Measurements from ENCODE around the gene C2CD4C.
"Not testable (repeated sequence)": the region's sequence is repeated elsewhere in the genome, so short reads cannot be mapped to it uniquely, and the experiment has no call there.

C2CD4C gene

DNA sequence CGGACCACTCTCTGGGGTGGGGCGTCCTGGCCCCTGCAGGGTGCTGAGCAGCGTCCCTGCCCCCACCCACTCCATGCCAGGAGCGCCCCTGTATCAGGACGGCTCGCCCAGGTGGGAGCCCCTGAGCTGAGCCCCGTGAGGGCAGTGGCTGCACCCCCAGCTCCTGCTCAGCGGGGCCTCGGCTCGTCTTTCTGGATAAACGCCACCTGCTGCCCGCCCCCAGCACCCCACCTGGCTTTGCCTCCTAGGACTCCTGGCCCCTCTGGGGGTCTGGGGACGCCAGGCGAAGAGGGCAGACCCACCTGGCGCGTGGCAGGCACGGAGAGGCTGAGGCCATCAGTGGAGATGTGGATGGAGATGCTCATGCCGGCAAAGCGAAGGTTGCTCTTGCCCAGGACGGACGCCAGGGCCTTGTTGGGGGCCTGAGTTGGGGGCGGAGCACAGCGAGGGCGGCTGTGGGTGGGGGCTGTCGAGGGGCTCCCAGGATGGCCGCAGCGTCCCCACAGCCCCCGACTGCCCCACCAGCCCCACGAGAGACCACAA lies 29.5 kb upstream of the C2CD4C start:
- no peak for DNase-seq (ENCODE audit: low read depth)

DNA sequence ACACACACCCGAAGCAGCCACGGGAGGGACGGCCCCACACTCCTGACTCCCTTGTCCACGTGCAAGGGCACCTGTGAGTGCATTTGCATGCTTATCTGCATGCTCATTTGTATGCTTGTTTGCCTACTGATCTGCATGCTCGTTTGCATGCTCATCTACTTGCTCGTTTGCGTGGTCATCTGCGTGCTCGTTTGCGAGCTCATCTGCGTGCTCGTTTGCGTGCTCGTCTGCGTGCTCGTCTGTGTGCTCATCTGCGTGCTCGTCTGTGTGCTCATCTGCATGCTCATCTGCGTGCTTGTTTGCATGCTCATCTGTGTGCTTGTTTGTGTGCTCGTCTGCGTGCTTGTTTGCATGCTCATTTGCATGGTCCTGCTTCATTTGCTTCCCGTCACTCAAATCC lies 28.1 kb upstream of the C2CD4C start:
- no peak for DNase-seq (ENCODE audit: low read depth)

DNA sequence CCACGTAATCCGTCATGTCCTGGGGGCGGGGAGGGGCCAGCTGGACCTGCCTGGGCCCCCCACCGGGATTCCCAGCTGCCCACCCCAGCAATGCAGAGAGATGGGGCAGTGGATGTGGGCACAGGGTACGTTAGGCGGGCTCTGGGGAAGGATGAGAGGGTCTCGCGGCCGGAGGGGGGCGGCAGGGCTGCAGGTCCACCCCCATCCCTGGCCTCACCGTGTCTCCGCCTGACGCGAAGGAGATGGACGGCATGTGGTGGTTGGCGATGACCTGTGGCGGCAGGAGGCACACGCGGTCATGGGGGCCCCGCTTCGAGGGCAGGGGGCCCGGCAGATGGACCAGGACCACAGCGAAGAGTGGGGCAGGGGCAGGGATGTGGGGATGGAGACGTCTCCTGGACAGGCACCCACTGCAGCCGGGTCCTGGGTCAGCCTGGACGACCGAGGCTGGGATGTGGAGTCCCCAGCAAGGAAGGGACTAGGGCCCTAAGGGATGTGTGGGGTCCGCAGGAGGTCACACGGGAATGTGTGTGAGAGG lies 27.5 kb upstream of the C2CD4C start:
- no peak for DNase-seq (ENCODE audit: low read depth)

DNA sequence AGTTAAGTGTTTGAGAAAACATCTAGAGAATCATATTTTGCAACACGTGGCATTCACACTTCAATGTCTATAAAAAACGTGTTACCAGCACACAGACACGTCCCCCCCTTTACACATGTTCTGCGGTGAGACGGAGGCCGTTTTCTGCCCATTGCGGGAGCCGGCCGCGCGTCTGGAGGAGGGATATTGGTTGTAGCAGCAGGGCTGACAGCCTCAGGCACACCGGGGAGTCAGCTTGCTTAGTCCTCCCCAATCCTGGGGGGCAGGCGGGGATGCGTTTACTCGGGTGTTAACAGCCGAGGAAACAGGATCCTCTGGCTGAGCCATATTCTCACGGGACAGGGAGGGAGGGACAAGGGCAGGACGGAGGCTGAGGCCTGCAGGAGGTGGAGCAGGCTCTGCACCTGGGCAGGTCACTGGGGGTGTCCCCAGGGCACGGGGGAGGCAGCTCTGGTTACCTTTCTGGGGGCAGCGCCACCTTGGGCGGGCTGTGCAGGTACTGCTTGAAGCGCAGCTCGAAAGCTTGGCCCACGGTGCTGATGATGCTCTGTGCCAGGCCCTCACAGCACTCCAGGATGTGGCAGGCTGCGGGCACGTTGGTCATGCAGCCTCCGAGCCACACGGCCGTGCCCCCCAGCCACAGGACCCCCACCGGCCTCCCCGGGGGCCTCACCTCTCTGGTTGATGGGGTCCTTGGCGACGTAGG lies 26.9 kb upstream of the C2CD4C start:
- DNase-seq (ENCODE audit: low read depth), result no peak

DNA sequence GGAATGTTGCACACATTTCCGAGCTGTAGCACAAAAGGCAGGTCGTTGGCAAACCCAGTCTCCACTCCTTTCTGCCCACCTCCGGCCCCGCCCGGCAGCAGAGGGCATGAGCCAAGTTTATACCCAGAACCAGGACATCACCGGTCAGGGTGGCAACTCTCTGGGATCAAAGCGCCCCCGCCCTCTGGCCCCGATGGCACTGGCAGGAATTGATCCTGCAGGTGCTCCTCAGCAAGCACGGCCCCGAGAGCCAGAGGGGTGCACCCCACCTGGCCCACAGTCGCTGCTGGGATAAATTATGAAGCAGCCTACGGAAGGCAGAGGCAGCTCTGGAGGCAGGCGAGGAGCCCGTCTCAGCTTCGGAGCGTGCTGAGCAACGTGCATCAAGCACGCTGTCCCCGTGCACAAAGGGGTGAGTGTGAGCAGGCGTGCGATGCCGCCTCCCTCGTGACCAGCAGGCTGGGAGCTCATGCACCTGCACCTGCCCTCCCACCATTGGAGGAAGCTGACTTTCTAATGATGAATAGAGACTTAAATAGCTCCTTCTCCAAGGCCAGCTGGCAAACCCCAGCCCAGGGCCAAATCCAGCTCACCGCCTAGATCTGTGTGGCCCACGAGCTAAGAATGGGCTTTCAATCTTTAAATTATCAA lies 26.2 kb upstream of the C2CD4C start:
- DNase-seq (ENCODE audit: low read depth), result no peak

DNA sequence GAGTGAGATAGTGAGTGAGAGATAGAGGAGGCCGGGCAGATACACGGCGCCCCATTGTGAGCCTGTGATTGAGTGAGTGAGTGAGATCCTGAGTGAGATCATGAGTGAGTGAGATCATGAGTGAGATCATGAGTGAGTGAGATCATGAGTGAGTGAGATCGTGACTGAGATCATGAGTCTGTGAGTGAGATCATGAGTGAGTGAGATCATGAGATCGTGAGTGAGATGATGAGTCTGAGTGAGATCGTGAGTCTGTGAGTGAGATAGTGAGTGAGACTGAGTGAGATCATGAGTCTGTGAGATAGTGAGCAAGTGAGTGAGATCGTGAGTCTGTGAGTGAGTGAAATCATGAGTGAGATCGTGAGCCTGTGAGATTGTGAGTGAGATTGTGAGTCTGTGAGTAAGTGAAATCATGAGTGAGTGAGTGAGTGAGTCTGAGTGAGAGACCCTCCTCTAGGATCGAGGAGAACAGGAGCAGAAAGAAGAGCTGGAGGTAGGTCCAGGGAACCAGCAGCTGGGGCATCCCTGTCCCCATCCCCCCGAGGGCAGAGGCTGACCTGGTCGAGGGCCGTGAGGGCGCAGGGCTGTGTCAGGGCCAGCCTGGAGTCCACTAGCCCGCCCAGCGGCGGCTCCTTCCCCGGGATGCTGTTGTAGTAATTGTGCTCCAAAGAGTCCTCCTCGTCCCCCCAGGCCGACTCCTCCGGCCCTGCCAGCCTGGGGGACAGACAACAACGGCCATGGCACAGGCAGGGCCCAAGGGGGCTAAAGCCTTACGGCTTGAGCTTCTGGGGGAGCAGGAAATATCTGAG lies 25.4 kb upstream of the C2CD4C start:
- DNase-seq (ENCODE audit: low read depth), result no peak

DNA sequence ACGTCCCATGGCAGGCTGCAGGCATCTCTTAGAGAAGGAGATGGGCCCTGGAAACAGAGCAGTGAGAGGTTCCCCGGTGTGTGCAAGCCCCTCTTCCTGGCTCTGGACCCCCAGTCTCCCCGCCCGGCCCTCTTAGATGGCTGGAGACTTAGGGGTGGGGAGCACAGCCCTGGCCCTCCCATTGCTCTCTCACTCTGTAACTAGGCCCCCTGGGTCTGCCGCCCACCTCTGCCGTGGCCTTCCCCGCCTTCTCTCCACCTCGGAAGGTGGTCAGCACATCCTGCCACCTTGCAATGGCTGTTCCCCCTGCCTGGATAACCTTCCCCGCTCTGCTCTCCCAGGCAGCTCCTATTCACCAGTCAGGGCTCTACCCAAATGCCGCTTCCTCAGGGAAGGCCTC lies 21.8 kb upstream of the C2CD4C start:
- no peak for DNase-seq (ENCODE audit: low read depth)

DNA sequence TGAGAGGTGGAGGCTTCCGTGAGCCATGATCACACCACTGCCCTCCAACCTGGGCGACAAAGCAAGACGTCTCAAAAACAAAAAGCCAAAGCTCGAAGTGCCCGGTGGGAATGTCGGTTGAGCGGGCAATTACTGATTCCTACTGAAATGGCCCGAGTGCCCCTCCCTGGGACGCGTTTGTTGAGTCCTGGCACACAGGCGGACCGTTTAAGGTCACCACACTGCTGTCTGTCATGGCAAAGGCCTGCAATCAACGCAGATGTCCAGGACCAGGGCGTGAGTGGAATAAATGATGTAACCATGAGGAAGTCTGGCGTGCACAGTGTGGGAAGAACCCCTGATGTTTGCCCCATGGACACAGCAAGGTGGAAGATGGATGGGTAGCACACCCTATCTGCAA lies 19.2 kb upstream of the C2CD4C start:
- no peak for DNase-seq (ENCODE audit: low read depth)

DNA sequence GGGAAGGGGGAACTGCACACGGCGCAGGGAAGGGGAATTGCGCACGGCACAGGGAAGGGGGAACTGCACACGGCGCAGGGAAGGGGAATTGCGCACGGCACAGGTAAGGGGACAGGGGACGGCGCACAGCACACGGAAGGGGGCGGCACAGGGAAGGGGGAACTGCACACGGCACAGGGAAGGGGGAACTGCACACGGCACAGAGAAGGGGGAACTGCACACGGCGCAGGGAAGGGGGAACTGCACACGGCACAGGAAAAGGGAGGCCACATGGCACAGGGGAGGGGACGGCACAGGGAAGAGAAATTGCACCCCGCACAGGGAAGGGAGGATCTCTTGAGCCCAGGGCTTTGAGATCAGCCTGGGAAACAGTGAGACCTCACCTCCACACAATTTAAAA lies 18.7 kb upstream of the C2CD4C start:
- not testable (repeated sequence) for DNase-seq (ENCODE audit: low read depth)

DNA sequence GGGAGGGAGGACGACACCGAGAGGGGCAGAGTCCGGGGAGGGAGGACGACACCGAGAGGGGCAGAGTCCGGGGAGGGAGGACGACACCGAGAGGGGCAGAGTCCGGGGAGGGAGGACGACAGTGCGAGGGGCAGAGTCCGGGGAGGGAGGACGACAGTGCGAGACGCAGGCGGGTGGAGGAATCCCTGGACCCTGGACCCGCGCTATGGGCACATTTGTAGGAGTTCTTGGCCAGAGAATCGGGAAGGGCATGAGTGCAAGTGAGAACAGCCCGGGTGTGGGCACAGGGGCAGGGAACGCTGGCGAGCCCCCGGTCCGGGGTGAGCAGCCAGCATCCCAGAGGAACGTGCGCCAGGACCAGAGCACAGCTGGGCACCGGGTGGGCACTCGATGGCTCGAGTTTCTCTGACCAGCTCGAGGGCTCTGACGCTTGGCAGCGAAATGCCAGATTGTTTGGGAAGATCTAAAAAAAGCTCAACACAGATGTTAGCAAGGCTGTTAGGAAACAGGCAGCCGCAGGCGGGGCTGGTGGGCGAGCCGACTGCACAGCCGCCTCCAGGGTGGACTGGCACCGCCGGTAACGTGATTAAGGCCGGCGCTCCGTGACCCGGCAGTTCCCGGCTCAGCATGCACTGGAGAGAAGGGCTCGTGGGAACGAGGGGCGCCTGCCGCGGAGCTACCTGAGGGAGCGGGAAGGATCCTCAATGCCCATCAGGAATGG lies 17.9 kb upstream of the C2CD4C start:
- DNase-seq (ENCODE audit: low read depth), result no peak

DNA sequence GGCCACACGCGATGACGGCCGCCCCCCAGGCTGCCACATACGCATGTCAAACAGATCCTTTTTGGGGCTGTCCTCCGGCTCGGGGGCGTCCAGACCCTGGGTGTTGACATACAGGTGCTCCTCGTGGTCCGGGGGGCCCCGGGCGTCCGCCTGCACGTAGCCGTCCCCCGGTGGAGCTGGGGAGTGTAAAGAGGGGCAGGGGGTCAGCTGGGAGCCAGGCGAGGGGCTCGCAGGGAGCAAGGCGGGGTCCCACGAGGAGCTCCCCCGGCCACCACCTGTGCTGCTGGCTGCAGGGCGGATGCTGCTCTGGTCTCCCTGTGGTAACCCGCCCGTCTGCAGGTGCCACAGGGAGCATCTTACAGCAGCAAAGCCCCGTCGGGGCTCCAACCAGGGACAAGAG lies 16.1 kb upstream of the C2CD4C start:
- DNase-seq (ENCODE audit: low read depth), result no peak

DNA sequence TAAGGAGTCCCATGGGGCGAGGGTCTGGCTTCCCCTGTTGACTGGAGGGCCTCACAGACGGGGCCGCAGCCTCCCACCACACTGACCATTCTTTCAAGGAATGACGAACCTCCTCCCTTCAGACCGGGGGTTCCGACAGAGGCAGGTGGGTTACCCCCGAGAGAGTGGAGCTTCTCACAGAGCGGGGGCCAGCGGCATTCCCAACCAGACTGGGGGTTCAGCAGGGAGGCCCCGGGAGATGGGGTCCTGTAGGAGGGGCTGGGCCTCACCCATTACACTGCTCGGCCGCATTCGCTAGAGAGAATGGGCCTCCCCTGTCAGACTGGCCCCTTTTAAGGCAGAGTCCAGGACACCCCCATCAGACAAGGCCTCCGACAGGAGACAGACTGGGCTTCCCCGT lies 15.6 kb upstream of the C2CD4C start:
- DNase-seq (ENCODE audit: low read depth), result no peak

DNA sequence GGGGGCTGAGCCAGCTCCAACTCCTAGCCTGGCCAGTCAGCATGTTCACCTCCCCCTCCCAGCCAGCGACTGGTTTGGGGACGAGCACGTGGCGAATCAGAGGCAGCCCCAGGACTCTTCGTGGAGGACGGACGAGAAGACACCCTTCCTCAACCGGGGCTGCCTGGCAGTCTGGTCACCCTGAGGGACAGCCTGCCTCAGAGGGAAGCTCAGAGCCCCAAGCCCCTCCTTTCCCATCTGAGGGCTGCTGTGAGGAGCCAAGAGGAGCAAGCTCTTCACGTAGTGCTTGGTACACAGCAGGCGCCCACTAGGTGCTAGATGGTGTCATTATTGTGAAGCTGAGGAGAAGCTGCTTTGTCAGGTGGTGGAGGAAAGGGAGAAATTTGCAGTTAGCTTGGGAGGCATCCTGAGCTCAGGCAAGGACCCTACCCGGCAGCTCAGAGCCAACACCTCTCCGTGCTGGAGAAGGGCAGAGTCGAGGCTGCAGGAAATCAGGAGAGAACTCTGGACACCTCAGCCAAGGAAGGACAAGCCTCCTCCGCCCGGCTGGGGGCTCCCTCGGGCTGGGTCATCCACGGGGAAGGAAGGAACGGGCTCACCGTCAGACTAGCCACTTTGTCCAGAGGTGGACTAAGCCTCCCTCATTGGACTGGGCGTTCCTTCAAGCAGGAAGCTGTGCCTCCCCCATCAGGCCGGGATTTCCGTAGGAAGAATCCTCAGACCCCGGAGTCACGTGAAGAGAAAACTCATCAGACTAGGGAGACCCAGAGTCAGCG lies 14.9 kb upstream of the C2CD4C start:
- no peak for DNase-seq (ENCODE audit: low read depth)

DNA sequence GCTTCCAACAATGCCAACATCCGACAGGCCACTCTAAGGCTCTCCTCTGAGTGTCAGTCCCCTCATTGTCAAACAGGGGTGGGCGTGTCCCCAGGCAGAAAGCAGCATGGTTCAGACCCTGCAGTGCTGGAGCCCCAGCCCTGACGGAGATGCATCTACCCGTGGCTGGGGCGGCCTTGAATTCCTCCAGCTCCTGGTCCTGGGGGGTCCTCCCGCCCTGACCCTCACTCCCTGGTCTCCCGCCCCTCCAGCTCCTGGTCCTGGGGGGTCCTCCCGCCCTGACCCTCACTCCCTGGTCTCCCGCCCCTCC lies 13.9 kb upstream of the C2CD4C start:
- DNase-seq (ENCODE audit: low read depth), result not testable (repeated sequence)

DNA sequence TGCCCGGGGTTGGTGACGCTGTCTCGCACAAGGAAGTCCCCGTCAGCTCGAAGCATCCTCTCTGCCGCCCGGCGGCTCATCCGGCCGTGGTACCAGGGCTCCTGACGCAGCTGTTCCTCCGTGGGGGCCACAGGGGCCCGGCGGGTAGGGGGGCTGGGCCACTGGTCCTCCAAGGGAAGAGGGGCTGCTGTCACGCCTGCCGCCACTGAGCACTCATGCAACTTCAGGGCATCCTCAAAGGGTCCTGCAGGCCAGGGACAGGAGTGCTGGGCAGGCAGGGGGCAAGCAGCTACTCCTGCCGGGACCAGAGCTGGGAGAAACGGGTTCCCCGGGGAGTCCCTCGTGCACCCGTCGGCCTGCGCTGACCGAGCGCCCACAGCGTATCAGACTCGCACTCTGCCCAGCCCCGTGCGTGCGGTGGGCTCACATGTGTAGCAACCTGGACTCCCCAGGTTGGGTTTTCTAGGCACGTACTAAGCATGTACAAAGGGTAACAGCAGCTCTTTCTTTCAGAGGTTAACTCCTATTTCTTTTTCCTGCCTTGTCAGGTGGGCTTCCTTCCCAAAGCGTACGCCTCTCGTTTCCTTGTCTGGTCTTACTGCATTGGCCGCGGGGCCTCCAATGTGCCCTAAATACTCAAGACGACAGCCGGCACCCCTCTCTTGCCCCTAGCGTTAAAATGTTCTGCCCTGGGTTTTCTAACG lies 13.4 kb upstream of the C2CD4C start:
- DNase-seq (ENCODE audit: low read depth), result no peak

DNA sequence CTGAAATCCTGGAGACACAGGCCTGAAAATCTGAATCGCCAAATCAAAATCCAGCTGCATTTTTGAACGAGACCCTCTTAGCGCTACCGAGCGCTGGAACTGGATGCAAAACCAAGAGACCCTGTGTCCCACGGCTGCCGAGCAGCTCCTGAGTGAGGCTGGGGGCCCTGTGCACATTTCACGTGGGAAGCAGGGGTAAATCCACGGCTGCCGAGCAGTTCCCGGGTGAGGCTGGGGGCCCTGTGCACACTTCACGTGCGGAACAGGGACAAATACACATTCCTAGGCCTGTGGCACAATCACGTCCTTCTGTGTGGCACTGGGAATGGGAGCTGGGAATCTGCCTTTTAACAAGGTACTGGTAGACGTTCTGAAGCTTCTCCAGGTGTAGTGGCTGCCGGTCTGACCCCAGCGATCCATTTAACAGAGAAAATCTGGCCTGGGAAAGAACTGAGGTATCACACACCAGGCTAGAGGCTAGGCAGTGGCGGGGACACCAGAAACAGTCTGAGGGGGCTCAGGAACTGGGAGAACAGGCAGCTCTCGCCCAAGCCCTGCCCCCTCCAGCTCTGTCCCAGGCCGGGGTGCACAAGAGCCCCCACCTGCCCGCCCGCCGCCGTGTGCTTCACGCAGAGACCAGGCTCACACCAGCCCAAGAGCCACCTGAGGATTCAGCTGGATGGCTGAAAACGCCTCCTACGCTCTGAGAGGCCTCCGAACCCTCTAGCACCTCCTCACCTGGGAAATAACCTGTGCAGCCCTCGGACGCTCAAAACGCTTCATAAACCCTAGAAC lies 11.0 kb upstream of the C2CD4C start:
- DNase-seq (ENCODE audit: low read depth), result no peak

DNA sequence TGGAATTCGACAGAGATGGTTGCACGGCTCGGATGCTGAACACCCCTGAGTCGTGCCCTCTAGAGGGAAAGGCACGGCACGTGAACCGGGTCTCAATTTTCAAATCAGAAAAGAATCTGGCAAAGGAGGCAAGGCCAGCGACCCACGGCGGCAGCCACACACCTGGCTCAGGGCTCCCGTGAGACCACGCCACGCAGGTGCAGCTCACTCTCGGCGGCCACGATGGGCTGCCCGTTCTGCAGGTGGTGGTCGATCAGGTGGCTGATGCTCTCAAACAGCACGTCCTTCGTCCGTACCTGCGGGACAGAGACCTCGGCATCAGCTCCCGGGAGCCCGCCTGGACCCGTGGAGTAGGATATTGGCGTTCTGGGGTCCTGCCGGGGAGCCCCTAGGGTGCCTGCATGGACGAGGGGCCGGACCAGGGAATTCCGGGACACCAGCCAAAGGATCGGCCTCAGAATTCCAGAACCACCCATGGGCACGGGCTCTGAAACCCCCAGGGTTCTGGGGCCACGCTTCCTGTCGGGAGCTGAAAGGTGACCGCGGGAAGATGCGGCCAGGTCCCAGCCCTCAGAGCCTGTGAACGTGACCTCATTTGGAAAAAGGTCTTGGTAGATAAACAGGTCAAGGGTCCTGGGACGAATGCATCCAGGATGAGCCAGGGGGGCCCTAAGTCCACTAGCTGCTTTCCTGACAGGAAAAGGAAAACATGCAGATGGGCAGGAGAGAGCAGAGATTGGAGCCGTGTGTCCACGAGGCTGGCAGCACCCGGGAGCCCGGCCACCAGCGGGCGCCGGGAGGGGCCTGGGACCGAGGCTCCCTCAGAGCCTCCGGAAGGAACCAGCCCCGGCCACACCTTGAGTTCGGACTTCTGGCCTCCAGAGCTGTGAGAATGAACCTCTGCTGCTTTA lies 10.1 kb upstream of the C2CD4C start:
- DNase-seq (ENCODE audit: low read depth), result no peak

DNA sequence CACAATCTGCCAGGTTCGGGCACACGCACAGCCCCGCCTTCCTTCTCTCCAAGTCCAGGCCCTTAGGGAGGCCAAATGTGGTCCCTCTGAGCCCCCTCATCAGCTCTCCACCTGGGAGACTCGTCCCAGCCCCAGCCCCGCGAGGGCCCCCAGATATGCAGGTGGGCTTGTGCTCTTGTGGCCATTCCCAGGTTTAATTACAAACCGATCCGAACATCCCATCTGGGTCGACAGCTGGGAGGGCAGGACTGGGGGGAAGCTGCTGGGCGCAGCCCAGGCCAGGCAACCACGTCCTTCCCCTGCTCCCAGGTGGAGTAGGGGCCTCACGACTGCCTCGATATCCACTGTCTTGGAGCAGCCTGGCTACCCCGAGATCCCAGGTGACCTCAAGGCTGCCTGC lies 7.5 kb upstream of the C2CD4C start:
- no peak for DNase-seq (ENCODE audit: low read depth)

DNA sequence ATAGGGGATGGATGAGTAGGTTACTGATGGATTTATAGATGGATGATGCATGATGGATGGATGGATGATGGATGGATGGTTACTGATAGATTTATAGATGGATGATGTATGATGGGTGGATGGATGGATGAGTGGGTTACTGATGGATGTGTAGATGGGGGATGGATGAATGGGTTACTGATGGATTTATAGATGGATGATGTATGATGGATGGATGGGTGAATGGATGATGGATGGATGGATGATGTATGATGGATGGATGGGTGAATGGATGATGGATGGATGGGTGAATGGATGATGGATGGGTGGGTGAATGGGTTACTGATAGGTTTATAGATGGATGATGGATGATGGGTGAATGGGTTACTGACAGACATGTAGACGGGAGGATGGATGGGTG lies 6.3 kb upstream of the C2CD4C start:
- DNase-seq (ENCODE audit: low read depth), result no peak
